Measurements from ENCODE around the gene MSN. TPM values are rescaled to one million over a fixed set of nuclear protein-coding genes. Genes with fewer than 3 reads are reported as not detected.

Gene MSN
- total RNA-seq, 1 experiment from 2014 or later, result 91.2 TPM

DNA sequence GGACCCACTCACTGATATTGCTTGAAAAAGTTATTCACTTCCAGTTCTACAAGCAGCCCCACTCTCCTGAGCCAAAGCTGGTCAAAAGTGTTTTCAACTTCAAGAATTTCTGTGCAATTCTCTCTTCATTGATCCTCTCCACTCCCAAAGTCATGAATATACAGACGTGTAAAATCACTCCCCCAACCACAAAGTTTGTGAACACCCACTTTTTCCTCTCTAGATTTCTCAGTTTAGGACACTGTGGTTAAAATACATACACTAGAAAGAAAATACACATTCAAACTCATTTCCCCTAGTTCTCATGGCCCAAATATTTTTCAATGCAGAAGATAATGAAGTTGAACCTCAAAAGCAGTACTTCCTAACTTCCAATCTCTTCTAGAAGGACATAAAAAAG is 116.3 kb downstream of the MSN start:
- ChIA-PET CTCF (no interaction called here), POLR2A (no interaction called here)
- Mint-ChIP-seq H3K4me3 (no peak overlapping the region), H3K4me1 (no peaks in the 10 kb centered on the region), H3K9me3 (no peaks in the 10 kb centered on the region), H3K27ac (no peak overlapping the region), H3K27me3 (ENCODE audit: low read depth) (no peaks in the 10 kb centered on the region; the same call in none of the 2 replicates), H3K36me3 (no peaks in the 10 kb centered on the region)
- TF ChIP-seq SMAD3 (CRISPR knock-in tag; IDR thresholded peaks at IDR 0.05; ENCODE audit: borderline replicate concordance) (no peak), NR1H2 (CRISPR knock-in tag; IDR thresholded peaks at IDR 0.05) (no peak), IRF2 (CRISPR knock-in tag; IDR thresholded peaks at IDR 0.05; ENCODE audit: borderline replicate concordance, low read depth) (no peak), EMX1 (CRISPR knock-in tag; IDR thresholded peaks at IDR 0.05) (no peak), GRHL2 (CRISPR knock-in tag; IDR thresholded peaks at IDR 0.05; ENCODE audit: insufficient replicate concordance, severe bottlenecking) (no peak), FOXP1 (CRISPR knock-in tag; IDR thresholded peaks at IDR 0.05; ENCODE audit: borderline replicate concordance) (no peak), ZNF219 (CRISPR knock-in tag; IDR thresholded peaks at IDR 0.05; ENCODE audit: borderline replicate concordance) (no peak)
- TF ChIP-seq, protein P1, sequence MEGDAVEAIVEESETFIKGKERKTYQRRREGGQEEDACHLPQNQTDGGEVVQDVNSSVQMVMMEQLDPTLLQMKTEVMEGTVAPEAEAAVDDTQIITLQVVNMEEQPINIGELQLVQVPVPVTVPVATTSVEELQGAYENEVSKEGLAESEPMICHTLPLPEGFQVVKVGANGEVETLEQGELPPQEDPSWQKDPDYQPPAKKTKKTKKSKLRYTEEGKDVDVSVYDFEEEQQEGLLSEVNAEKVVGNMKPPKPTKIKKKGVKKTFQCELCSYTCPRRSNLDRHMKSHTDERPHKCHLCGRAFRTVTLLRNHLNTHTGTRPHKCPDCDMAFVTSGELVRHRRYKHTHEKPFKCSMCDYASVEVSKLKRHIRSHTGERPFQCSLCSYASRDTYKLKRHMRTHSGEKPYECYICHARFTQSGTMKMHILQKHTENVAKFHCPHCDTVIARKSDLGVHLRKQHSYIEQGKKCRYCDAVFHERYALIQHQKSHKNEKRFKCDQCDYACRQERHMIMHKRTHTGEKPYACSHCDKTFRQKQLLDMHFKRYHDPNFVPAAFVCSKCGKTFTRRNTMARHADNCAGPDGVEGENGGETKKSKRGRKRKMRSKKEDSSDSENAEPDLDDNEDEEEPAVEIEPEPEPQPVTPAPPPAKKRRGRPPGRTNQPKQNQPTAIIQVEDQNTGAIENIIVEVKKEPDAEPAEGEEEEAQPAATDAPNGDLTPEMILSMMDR (IDR thresholded peaks at IDR 0.05), result no peak
- TF ChIP-seq, protein P2, sequence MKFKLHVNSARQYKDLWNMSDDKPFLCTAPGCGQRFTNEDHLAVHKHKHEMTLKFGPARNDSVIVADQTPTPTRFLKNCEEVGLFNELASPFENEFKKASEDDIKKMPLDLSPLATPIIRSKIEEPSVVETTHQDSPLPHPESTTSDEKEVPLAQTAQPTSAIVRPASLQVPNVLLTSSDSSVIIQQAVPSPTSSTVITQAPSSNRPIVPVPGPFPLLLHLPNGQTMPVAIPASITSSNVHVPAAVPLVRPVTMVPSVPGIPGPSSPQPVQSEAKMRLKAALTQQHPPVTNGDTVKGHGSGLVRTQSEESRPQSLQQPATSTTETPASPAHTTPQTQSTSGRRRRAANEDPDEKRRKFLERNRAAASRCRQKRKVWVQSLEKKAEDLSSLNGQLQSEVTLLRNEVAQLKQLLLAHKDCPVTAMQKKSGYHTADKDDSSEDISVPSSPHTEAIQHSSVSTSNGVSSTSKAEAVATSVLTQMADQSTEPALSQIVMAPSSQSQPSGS (CRISPR knock-in tag; IDR thresholded peaks at IDR 0.05; ENCODE audit: borderline replicate concordance, low read depth), result no peak
- TF ChIP-seq, protein P3, sequence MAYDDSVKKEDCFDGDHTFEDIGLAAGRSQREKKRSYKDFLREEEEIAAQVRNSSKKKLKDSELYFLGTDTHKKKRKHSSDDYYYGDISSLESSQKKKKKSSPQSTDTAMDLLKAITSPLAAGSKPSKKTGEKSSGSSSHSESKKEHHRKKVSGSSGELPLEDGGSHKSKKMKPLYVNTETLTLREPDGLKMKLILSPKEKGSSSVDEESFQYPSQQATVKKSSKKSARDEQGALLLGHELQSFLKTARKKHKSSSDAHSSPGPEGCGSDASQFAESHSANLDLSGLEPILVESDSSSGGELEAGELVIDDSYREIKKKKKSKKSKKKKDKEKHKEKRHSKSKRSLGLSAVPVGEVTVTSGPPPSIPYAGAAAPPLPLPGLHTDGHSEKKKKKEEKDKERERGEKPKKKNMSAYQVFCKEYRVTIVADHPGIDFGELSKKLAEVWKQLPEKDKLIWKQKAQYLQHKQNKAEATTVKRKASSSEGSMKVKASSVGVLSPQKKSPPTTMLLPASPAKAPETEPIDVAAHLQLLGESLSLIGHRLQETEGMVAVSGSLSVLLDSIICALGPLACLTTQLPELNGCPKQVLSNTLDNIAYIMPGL (CRISPR knock-in tag; IDR thresholded peaks at IDR 0.05), result no peak
- TF ChIP-seq, protein P4, sequence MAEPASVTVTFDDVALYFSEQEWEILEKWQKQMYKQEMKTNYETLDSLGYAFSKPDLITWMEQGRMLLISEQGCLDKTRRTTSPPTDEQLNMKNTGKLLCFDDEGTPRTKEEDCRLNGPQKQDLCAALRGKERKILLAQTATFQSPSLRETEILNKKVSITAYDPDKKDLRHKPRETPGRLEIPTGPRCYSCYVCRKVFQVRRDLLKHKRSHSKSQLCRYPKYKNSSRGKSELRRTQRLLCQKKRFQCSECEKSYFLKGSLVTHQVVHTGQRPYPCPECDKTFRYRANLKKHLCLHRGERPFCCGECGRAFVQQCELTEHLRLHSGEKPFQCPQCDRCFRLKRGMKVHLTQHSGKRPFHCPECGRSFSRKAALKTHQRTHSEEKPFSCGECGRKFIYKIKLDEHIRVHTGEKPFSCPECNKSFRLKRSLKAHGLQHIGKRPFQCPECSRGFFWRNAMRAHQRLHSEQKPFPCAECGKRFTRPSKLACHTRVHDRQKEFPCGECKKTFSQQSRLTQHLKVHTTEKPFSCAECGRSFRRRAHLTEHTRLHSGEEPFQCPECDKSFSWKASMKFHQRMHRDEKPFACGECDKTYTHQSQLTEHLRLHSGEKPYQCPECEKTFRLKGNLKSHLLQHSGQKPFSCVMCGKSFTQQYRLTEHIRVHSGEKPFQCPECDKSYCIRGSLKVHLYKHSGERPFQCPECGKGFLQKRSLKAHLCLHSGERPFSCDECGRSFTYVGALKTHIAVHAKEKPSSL (CRISPR knock-in tag; conservative IDR thresholded peaks at IDR 0.05), result no peak
- TF ChIP-seq, protein P5, sequence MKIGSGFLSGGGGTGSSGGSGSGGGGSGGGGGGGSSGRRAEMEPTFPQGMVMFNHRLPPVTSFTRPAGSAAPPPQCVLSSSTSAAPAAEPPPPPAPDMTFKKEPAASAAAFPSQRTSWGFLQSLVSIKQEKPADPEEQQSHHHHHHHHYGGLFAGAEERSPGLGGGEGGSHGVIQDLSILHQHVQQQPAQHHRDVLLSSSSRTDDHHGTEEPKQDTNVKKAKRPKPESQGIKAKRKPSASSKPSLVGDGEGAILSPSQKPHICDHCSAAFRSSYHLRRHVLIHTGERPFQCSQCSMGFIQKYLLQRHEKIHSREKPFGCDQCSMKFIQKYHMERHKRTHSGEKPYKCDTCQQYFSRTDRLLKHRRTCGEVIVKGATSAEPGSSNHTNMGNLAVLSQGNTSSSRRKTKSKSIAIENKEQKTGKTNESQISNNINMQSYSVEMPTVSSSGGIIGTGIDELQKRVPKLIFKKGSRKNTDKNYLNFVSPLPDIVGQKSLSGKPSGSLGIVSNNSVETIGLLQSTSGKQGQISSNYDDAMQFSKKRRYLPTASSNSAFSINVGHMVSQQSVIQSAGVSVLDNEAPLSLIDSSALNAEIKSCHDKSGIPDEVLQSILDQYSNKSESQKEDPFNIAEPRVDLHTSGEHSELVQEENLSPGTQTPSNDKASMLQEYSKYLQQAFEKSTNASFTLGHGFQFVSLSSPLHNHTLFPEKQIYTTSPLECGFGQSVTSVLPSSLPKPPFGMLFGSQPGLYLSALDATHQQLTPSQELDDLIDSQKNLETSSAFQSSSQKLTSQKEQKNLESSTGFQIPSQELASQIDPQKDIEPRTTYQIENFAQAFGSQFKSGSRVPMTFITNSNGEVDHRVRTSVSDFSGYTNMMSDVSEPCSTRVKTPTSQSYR (CRISPR knock-in tag; IDR thresholded peaks at IDR 0.05), result no peak
- ATAC-seq, result no peak
- no peak for DNase-seq (ENCODE audit: low spot score)

Other genes with a start within 250 kb of the MSN start
- 61.4 to 65.1 TPM (median 64.9 TPM) in 3 replicates for gene LAS1L, start 132.9 kb upstream of the MSN start, total RNA-seq (2021)

All from WTC11 (cell line).